ENCODE measurements around the gene MAT1A. TPM values are rescaled to one million over a fixed set of nuclear protein-coding genes. Genes with fewer than 3 reads are reported as not detected.
A peak's percentile ranks its signal among the peaks of the same experiment; 100 is the strongest.

The MAT1A gene
- total and polyA plus RNA-seq, 2 of the 13 experiments (the other 11 are each of a cell fraction or from before 2014, with no cell fraction given), result 57.1 to 76.9 TPM

GRCh38 chr10:80272793-80273522 lies 16.5 kb downstream of the MAT1A start:
- WGBS (ENCODE audit: low lambda C conversion rate), result 23% methylated on average over 6 of the region's 7 CpGs
- ATAC-seq, result peak; percentile 82
- TF ChIP-seq MED13 (CRISPR knock-in tag; IDR thresholded peaks at IDR 0.05) (peak; percentile 89; the same call in 1 of the 2 replicates), ZNF709 (CRISPR knock-in tag; IDR thresholded peaks at IDR 0.05) (no peak), ARID2 (CRISPR knock-in tag; IDR thresholded peaks at IDR 0.05; ENCODE audit: borderline replicate concordance) (no peak), MEIS1 (CRISPR knock-in tag; IDR thresholded peaks at IDR 0.05; ENCODE audit: borderline replicate concordance) (no peak), MXD1 (CRISPR knock-in tag; IDR thresholded peaks at IDR 0.05) (no peak), ZBTB20 (CRISPR knock-in tag; IDR thresholded peaks at IDR 0.05; ENCODE audit: borderline replicate concordance, low read depth) (no peak), ZNF816 (CRISPR knock-in tag; IDR thresholded peaks at IDR 0.05; ENCODE audit: borderline replicate concordance) (no peak), ATF5 (CRISPR knock-in tag; IDR thresholded peaks at IDR 0.05; ENCODE audit: low read depth) (no peak), TERF1 (CRISPR knock-in tag; IDR thresholded peaks at IDR 0.05) (no peak), ZNF570 (CRISPR knock-in tag; IDR thresholded peaks at IDR 0.05; ENCODE audit: borderline replicate concordance) (no peak), ZBTB49 (CRISPR knock-in tag; IDR thresholded peaks at IDR 0.05; ENCODE audit: borderline replicate concordance) (no peak), ZNF292 (CRISPR knock-in tag; IDR thresholded peaks at IDR 0.05; ENCODE audit: borderline replicate concordance, low read depth) (no peak), ZNF350 (CRISPR knock-in tag; IDR thresholded peaks at IDR 0.05; ENCODE audit: borderline replicate concordance, low read depth) (peak; percentile 80; the same call in 1 of the 2 replicates), ETV6 (CRISPR knock-in tag; conservative IDR thresholded peaks at IDR 0.05) (no peak), ARNT (IDR thresholded peaks at IDR 0.05) (no peak)
- TF ChIP-seq, protein P1, sequence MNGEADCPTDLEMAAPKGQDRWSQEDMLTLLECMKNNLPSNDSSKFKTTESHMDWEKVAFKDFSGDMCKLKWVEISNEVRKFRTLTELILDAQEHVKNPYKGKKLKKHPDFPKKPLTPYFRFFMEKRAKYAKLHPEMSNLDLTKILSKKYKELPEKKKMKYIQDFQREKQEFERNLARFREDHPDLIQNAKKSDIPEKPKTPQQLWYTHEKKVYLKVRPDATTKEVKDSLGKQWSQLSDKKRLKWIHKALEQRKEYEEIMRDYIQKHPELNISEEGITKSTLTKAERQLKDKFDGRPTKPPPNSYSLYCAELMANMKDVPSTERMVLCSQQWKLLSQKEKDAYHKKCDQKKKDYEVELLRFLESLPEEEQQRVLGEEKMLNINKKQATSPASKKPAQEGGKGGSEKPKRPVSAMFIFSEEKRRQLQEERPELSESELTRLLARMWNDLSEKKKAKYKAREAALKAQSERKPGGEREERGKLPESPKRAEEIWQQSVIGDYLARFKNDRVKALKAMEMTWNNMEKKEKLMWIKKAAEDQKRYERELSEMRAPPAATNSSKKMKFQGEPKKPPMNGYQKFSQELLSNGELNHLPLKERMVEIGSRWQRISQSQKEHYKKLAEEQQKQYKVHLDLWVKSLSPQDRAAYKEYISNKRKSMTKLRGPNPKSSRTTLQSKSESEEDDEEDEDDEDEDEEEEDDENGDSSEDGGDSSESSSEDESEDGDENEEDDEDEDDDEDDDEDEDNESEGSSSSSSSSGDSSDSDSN (CRISPR knock-in tag; IDR thresholded peaks at IDR 0.05), result peak; percentile 45; the same call in 1 of the 2 replicates

More at GRCh38 chr10:80272793-80273522, 16.5 kb downstream of the MAT1A start:
- Histone ChIP-seq H3K4me1 (ENCODE audit: insufficient read depth, low read length) (peaks cover 64% of the 10 kb centered on the region), H3K9ac (ENCODE audit: insufficient read depth, low read depth, low read length) (peak overlapping the region; percentile 61), H3K4me2 (ENCODE audit: low read depth, low read length) (peak overlapping the region; percentile 47), H3K79me2 (ENCODE audit: insufficient read depth, low read length) (no peaks in the 10 kb centered on the region), H4K20me1 (ENCODE audit: insufficient read depth, low read length) (no peaks in the 10 kb centered on the region), H3K27me3 (ENCODE audit: control insufficient read depth in 1 of 2, insufficient read depth in 2 of 2, low read length in 2 of 2) (no peaks in the 10 kb centered on the region), H3K9me3 (ENCODE audit: low read length) (no peaks in the 10 kb centered on the region), H3K27ac (ENCODE audit: extremely low read length, insufficient read depth, low read length) (peak overlapping the region; percentile 95), H3K36me3 (replicated peaks in 1 of 2; ENCODE audit: control insufficient read depth in 1 of 2, insufficient read depth in 2 of 2, low read length in 2 of 2) (peaks cover 15 to 56% of the 10 kb centered on the region in 2 experiments), H3K4me3 (replicated peaks in 1 of 3; ENCODE audit: insufficient read depth in 1 of 3, low read depth in 2 of 3, low read length in 3 of 3) (0 out of 6 replicates have a peak overlapping the region, but pooled peaks of 1 of the 3 experiments have one; percentile 17), H2AFZ (ENCODE audit: low read length) (no peak overlapping the region)
- in situ Hi-C loops (cut with HindIII; ENCODE audit: extremely low pct_ligation_motif_present, low pct_unique_long_range_greater_than_20kb) (loop anchor here (25.0 kb wide), 1 partner anchor 239 kb away; no protein-coding TSS in a partner anchor), intact Hi-C loops (cut with micrococcal nuclease; ENCODE audit: unreplicated experiment) (no loop called here)
- BruUV-seq (replicated peaks), result no TSS peak
- ChIA-PET POLR2A (interaction anchor here (1.0 to 4.6 kb wide), 13 partner anchors 9 to 232 kb away, joined by 3 to 69 read pairs (median 4); partner anchors contain the start of genes MAT1A and PRXL2A), CTCF (ENCODE audit: low intra/inter-chr PET ratio, low total read pairs) (no interaction called here)
- DNase-seq (ENCODE audit: low spot score), result peak; percentile 92
- peak; percentile 91 for FAIRE-seq

Measured in HepG2 (cell line).